HG02981 (cell line): ENCODE measurements around the gene LY9.

Source experiments
- ATAC-seq: cut with Tn5 transposase; IDR thresholded peaks from one replicate; pipeline ENCODE4 v1.9.1; 2021; ENCODE audit warnings: mild to moderate bottlenecking, moderate library complexity; ENCODE audit not compliant: unreplicated experiment

LY9 gene

DNA sequence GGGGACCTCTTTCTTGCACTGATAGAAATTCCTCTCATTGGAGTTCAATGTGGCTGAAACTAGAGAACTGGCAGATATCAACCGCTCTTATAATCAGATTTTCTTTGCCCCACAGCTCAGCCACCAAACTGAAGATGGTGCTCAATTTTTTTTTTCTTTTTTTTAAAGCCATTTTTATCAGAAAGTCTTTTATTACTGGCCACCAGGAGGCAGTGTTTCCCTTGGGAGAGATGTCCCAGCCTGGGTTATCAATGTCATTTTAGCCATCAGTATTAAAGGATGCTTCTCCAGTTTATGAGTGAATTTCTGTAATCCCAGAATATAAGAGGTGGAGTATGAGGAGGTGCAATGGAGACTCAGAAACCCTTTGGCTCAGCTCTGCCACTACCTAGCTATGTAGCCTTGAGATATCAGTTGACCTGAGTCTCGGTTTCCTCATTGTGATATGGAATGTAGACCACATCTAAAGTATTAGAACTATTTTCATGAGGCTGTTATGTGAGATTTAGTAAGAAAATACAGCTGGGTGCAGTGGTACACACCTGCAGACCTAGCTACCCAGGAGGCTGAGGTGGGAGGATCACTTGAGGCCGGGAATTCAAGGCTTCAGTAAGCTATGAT, 39.1 kb downstream of the LY9 start:
- ATAC-seq = no peak

DNA sequence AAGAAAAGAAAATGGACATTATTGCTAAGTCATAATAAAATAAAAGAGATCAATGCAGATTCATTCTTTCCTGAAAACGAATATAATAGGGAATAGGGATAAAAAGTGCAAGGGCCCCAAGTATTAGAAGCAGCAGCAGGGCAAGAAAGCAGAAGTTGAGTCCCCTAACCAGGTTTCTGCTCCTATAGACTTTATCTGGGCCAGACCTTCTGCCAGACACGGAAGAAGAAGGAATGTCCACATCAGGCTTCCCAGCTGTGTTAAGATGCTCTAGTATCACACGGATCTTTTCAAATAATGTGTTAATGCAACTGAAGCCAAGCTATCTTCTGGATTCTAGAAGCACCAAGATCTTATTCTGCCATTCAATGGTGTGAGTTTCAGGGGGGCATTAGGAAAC, 39.8 kb downstream of the LY9 start:
- ATAC-seq = no peak

- no peak for ATAC-seq
Observed at GRCh38 chr1:160836561-160836960, 40.6 kb downstream of the LY9 start.

DNA sequence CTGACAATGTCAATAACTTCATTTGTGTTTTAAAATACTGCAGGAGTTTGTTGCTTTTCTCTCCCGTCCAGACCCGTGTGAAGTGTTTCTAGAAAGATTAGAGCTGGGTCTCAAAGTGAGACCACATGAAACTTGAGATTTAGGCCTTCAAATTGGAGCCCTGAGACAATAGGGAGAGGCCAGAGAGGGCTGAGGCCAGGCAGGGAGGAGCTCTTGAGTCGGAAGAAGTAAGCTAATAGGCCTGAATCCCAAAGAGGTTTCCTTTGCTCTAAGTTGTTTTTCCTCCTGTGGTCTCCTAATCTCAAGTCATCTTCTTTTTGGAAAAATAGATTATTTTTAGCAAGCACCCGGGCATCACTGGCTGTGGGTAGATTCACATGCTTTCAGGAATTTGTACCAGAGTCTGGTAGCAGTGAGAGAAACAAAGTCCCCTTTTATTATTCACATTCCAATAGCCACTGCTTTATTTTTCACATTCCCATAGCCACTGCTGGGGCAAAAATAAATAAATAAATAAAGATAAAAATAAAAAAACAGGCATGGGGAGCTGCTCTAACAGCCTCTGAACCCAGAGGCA, 41.1 kb downstream of the LY9 start:
- no peak for ATAC-seq

- peak; percentile 72 for ATAC-seq
Observed at GRCh38 chr1:160837558-160838205, 41.7 kb downstream of the LY9 start.

DNA sequence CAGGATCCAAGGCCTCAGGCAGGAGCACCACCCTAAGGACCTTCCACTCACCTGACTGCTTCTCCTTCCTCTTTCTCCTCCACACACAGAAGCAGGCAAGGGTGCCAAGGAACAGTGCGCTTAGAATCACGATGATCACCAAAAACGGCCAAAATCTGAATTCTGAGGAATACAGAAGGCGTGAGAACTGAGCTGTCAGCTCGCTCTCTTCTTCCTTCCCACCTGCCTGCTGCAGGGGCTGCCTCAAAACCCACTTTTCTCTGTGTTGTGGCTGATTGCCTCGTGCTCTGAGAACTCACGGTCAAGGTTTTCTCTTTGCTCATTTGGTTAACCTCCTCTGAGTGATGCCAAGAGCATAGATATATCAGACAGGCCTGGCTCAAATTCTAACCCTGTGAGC, 42.9 kb downstream of the LY9 start:
- no peak for ATAC-seq

DNA sequence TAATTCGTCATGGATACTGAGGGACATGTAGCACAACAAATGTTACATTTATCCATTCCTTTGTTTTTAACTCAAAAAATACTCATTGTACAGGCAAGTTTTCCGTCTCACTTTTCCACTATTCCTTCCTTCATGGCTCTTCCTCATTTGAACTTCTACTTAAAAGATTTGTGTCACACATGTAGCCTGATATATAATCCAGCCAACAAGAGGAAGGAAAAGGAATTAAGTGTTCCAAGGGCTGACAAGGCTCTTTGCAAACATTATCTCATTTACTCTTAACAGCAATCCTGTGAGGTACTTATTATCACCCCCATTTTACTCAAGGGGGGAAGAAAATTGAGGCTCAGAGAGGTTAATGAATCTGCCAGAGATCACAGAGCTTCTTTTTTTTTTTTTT, 43.8 kb downstream of the LY9 start:
- ATAC-seq = no peak

- no peak for ATAC-seq
Observed at GRCh38 chr1:160841079-160841478, 45.1 kb downstream of the LY9 start.

GRCh38 chr1:160844447-160845232, 48.7 kb downstream of the LY9 start:
- ATAC-seq = no peak

GRCh38 chr1:160846281-160846680, 50.3 kb downstream of the LY9 start:
- ATAC-seq = no peak

GRCh38 chr1:160850541-160850940, 54.6 kb downstream of the LY9 start:
- no peak for ATAC-seq

- no peak for ATAC-seq
Observed at GRCh38 chr1:160850993-160851392, 55.0 kb downstream of the LY9 start.

DNA sequence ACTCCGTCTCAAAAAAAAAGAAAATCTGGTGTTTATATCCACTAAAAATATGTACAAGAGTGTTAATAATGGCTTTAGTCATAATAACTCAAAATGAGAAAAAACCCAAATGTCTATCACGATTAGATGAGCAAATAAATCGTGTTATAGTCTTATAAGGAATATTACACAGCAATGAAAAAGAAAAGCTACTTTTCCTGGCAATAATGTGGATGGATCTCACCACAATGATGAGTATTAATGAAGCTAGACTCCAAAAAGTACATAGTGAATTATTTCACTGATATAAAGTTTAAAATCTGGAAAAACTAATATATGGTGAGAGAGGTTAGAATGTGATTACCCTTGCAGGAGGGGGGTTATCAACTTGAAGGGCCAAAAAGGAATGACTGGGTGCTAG, 57.0 kb downstream of the LY9 start:
- ATAC-seq = no peak

GRCh38 chr1:160853754-160854153, 57.8 kb downstream of the LY9 start:
- no peak for ATAC-seq

- ATAC-seq = peak; percentile 82
Observed at GRCh38 chr1:160855181-160855981, 59.4 kb downstream of the LY9 start.

- no peak for ATAC-seq
Observed at GRCh38 chr1:160858097-160858496, 62.1 kb downstream of the LY9 start.

DNA sequence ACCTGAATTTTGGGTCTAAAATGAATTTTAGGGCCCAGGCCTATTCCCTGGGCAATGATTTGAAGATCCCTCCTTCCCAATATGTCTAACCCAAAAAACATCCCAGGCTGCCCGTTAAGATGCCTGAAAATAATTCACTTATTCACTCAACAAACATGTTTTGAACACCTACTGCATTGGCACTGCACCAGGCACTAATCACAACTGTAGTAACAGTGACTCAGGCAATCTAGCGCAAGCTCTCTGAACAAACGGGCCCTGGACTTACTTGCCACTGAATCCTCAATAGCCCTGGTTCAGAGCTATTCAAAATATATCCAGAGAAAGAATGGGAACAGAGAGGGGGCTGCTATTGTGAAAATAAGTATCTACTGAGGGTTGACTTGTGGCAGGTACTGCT, 62.5 kb downstream of the LY9 start:
- ATAC-seq = no peak

- ATAC-seq = no peak
Observed at GRCh38 chr1:160859166-160859565, 63.2 kb downstream of the LY9 start.

GRCh38 chr1:160860840-160861505, 65.0 kb downstream of the LY9 start:
- no peak for ATAC-seq
